Sigmoid colon (tissue), 4 donors: ENCODE measurements around the gene USP40.

Source experiments
- CTCF ChIP-seq, 4 experiments: fragments of 450-650 bp in 3 of 4; fragments of 200-600 bp in 1 of 4; IDR thresholded peaks; one replicate each; pipeline ENCODE4 v1.5.1; 2016 to 2019; ENCODE audit warnings: antibody characterized with exemption in 4 of 4, mild to moderate bottlenecking in 3 of 4, moderate library complexity in 2 of 4
- EP300 ChIP-seq, 4 donors: sonication (generic); formaldehyde crosslinking; IDR thresholded peaks; one replicate each; pipeline ENCODE4 v1.6.1; 2017; ENCODE audit warnings: antibody characterized with exemption in 4 of 4
- POLR2A ChIP-seq, 2 donors: fragments of 450-650 bp; IDR thresholded peaks; one replicate each; pipeline ENCODE4 v1.6.1; 2016; ENCODE audit warnings: antibody characterized with exemption in 2 of 2, mild to moderate bottlenecking in 2 of 2, moderate library complexity in 2 of 2
- POLR2AphosphoS5 ChIP-seq, 4 donors: sonication (generic); formaldehyde crosslinking; IDR thresholded peaks; one replicate each; pipeline ENCODE4 v1.6.1; 2017; ENCODE audit warnings: antibody characterized with exemption in 4 of 4

GRCh38 chr2:233469261-233470010 lies 97.1 kb downstream of the USP40 start:
- TF ChIP-seq POLR2A (IDR thresholded peaks at IDR 0.05) (no peak), CTCF (IDR thresholded peaks at IDR 0.05) (no peak), POLR2AphosphoS5 (IDR thresholded peaks at IDR 0.05) (peak in 1 of 4 donors; percentile 20), EP300 (IDR thresholded peaks at IDR 0.05) (no peak)
